B cell (primary cell): ENCODE data around the gene MYOZ2. TPM values are rescaled to one million over a fixed set of nuclear protein-coding genes. Genes with fewer than 3 reads are reported as not detected.

Experiments
- ATAC-seq: fragments of 200-7000 bp; cut with Tn5 transposase; one replicate; pipeline ENCODE4 v1.10.0; 2021; ENCODE audit warnings: low read depth, mild to moderate bottlenecking, moderate number of reproducible peaks, moderate library complexity
- CTCF ChIA-PET: fragments of 350-600 bp; sonication (Branson Sonifier 250); formaldehyde crosslinking; loops from one replicate; lab custom pipeline; 2021; ENCODE audit warnings: antibody characterized with exemption, inconsistent platforms; lab: Charles Lee
- POLR2A ChIA-PET: fragments of 350-600 bp; sonication (Branson Sonifier 250); formaldehyde crosslinking; loops from one replicate; lab custom pipeline; 2021; ENCODE audit warnings: antibody characterized with exemption; lab: Charles Lee
- DNase-seq: peaks from one replicate; pipeline ENCODE4 v3.0.0; 2013
- H2AFZ ChIP-seq: 2 replicates; pipeline ENCODE4 v1.6.1; 2012; ENCODE audit warnings: mild to moderate bottlenecking, low read depth, low read length; ENCODE audit not compliant: insufficient read depth, poor library complexity, severe bottlenecking
- H3K27ac ChIP-seq, 2 donors: 1 replicate in 1 of 2; 2 replicates in 1 of 2; pipeline ENCODE4 v1.5.1; 2012 to 2013; ENCODE audit warnings: low read length in 2 of 2, mild to moderate bottlenecking in 2 of 2, moderate library complexity in 1 of 2
- H3K27me3 ChIP-seq, 4 experiments: fragments of 200-600 bp in 1 of 4; sonication (generic) in 1 of 4; replicated peaks in 1 of 4; 1 replicate in 2 of 4; 2 replicates in 2 of 4; pipeline versions ENCODE4 v1.6.1 to v1.7.0; 2013 to 2016; ENCODE audit warnings: low read length in 3 of 4, mild to moderate bottlenecking in 2 of 4, mixed read lengths in 1 of 4, moderate library complexity in 1 of 4; ENCODE audit not compliant: insufficient read depth in 4 of 4, control insufficient read depth in 3 of 4; ENCODE audit errors: control extremely low read depth in 1 of 4
- H3K36me3 ChIP-seq, 2 experiments: replicated peaks in 1 of 2; 1 replicate in 1 of 2; 2 replicates in 1 of 2; pipeline versions ENCODE4 v1.6.1 to v1.7.1; 2013; ENCODE audit warnings: low read length in 1 of 2; ENCODE audit not compliant: insufficient read depth in 2 of 2, control insufficient read depth in 1 of 2; ENCODE audit errors: control extremely low read depth in 1 of 2, extremely low read depth in 1 of 2
- H3K4me1 ChIP-seq, 2 donors: fragments of 200-600 bp in 1 of 2; sonication (generic) in 1 of 2; 1 replicate in 1 of 2; 2 replicates in 1 of 2; pipeline versions ENCODE4 v1.5.1 to v1.6.1; 2013 to 2017; ENCODE audit warnings: low read length in 2 of 2; ENCODE audit not compliant: control insufficient read depth in 2 of 2, insufficient read depth in 2 of 2
- H3K4me2 ChIP-seq: replicated peaks from 2 replicates; pipeline ENCODE3; 2012; ENCODE audit warnings: mild to moderate bottlenecking, low read depth, low read length; ENCODE audit not compliant: poor library complexity, severe bottlenecking
- H3K4me3 ChIP-seq, 5 experiments: fragments of 200-600 bp in 1 of 5; sonication (generic) in 1 of 5; 1 replicate in 3 of 5; 2 replicates in 2 of 5; pipeline versions ENCODE4 v1.5.1 to v1.7.0; 2011 to 2016; ENCODE audit warnings: low read length in 4 of 5, mild to moderate bottlenecking in 4 of 5, low read depth in 2 of 5, control low read depth in 1 of 5, moderate library complexity in 1 of 5; ENCODE audit not compliant: insufficient read depth in 1 of 5; ENCODE audit errors: control extremely low read depth in 1 of 5, extremely low read depth in 1 of 5
- H3K79me2 ChIP-seq: fragments of 200-600 bp; sonication (generic); one replicate; pipeline ENCODE4 v1.6.0; 2016; ENCODE audit warnings: low read length; ENCODE audit not compliant: control insufficient read depth, insufficient read depth
- H3K9ac ChIP-seq: fragments of 200-600 bp; sonication (generic); 2 replicates; pipeline ENCODE4 v1.6.1; 2017; ENCODE audit warnings: mild to moderate bottlenecking, low read length, moderate library complexity
- H3K9me3 ChIP-seq, 3 donors: one replicate each; pipeline versions ENCODE4 v1.6.1 to v1.7.1; 2013; ENCODE audit warnings: low read length in 2 of 3; ENCODE audit not compliant: control insufficient read depth in 2 of 3, insufficient read depth in 1 of 3; ENCODE audit errors: control extremely low read depth in 1 of 3
- H4K20me1 ChIP-seq: 2 replicates; pipeline ENCODE4 v1.6.0; 2012; ENCODE audit warnings: mild to moderate bottlenecking, low read length; ENCODE audit not compliant: insufficient read depth, control insufficient read depth, poor library complexity, severe bottlenecking
- H3K27ac Mint-ChIP-seq: one replicate; pipeline ENCODE4 v1.8.0; 2021; ENCODE audit warnings: mixed read lengths
- H3K27me3 Mint-ChIP-seq: one replicate; pipeline ENCODE4 v1.8.0; 2021; ENCODE audit warnings: mixed read lengths
- H3K4me1 Mint-ChIP-seq: one replicate; pipeline ENCODE4 v1.8.0; 2021; ENCODE audit warnings: mixed read lengths
- H3K4me3 Mint-ChIP-seq: one replicate; pipeline ENCODE4 v1.8.0; 2021; ENCODE audit warnings: mixed read lengths
- H3K9me3 Mint-ChIP-seq: one replicate; pipeline ENCODE4 v1.8.0; 2022; ENCODE audit warnings: mixed read lengths; ENCODE audit not compliant: insufficient read depth
- EZH2 ChIP-seq: IDR thresholded peaks from 2 replicates; pipeline ENCODE4 v1.6.1; 2012; ENCODE audit warnings: borderline replicate concordance, low read depth, mild to moderate bottlenecking, moderate library complexity, low read length; ENCODE audit not compliant: insufficient read depth, poor library complexity, severe bottlenecking
- WGBS: methylation state at CpG from one replicate; pipeline ENCODE4 v1.1.5; 2013; ENCODE audit warnings: missing lambda C conversion rate; ENCODE audit not compliant: insufficient coverage; 5-methylcytosine and 5-hydroxymethylcytosine counted together
- intact Hi-C: fragments of 100-400 bp; cut with micrococcal nuclease; formaldehyde crosslinking; loops from one replicate; pipeline ENCODE4 v1.10.0; 2022
- polyA plus RNA-seq: library from polyadenylated mRNA; depleted of rRNA; stranded (reverse); fragments of >200 nt; gene quantifications from 2 replicates; pipeline ENCODE4 v1.2.3, GENCODE V29; 2012
- total RNA-seq, 2 donors: library from RNA; stranded (reverse); fragments of 120-200 nt in 1 of 2; gene quantifications; 1 replicate in 1 of 2; 2 replicates in 1 of 2; pipeline versions ENCODE4 v1.2.3 to v1.2.4, GENCODE V29; 2013 to 2022
- TF ChIP-seq, protein P1 (sequence below): fragments of 200-600 bp; IDR thresholded peaks from one replicate; pipeline ENCODE4 v1.8.0; 2022; ENCODE audit warnings: antibody characterized with exemption, mild to moderate bottlenecking

Gene MYOZ2
- total and polyA plus RNA-seq, 2 donors (not counting 1 experiment from before 2014, with no cell fraction given) = not detected

DNA sequence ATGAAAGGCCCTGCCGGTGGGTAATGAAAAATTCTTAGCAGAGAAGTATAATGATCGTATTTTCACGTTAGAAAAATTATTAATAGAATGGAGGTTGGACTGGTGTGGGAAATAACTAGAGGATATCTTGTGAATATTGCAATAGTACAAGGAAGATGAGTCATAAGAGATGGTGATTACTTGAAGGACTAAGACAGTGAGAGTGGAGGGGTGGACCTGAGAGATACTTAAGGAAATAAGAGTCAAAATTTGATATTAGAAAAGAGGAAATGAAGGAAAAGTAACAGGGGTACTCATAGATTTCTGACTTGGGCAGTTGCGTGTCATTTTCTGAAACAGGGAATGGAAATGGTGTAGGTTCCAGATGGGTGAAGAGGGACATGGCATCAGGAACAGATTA, 75.1 kb downstream of the MYOZ2 start:
- H3K9me3 Mint-ChIP-seq = no peaks in the 10 kb centered on the region

DNA sequence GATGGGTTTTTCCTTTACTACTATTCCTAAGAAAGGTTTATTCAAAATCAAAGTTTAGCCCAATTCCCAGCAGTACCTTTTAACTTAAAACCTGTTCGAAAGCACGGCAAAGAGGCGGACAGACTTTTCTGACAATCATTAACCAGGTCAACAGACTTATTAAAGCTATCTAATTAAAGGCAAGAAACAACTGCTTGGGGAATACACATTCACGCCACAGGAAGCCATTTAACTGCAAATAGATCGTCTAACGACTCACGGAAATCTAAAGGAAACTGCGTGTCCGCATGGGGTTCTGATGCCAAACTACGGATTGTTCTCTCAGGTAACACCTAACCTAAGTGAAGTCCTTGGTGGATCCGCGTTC, 76.2 kb downstream of the MYOZ2 start:
- Histone ChIP-seq H3K27me3 (no peaks in the 10 kb centered on the region), H3K36me3 (no peaks in the 10 kb centered on the region), H3K9ac (peak overlapping the region; percentile 80), H2AFZ (peak overlapping the region; percentile 89), H3K27ac (peak overlapping the region; percentile 76 to 81), H4K20me1 (no peaks in the 10 kb centered on the region), H3K4me1 (peaks cover 2 to 15% of the 10 kb centered on the region in 2 donors), H3K79me2 (no peaks in the 10 kb centered on the region), H3K4me3 (peak overlapping the region; percentile 65 to 91 (median 76)), H3K9me3 (no peaks in the 10 kb centered on the region), H3K4me2 (peak overlapping the region; percentile 74)
- 4% methylated on average over 11 of the region's 12 CpGs for WGBS
- TF ChIP-seq, protein P1, sequence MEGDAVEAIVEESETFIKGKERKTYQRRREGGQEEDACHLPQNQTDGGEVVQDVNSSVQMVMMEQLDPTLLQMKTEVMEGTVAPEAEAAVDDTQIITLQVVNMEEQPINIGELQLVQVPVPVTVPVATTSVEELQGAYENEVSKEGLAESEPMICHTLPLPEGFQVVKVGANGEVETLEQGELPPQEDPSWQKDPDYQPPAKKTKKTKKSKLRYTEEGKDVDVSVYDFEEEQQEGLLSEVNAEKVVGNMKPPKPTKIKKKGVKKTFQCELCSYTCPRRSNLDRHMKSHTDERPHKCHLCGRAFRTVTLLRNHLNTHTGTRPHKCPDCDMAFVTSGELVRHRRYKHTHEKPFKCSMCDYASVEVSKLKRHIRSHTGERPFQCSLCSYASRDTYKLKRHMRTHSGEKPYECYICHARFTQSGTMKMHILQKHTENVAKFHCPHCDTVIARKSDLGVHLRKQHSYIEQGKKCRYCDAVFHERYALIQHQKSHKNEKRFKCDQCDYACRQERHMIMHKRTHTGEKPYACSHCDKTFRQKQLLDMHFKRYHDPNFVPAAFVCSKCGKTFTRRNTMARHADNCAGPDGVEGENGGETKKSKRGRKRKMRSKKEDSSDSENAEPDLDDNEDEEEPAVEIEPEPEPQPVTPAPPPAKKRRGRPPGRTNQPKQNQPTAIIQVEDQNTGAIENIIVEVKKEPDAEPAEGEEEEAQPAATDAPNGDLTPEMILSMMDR = no peak
- no peak for TF ChIP-seq EZH2
- ATAC-seq = peak; percentile 8
- intact Hi-C loops = loop anchor here (1.0 to 5.0 kb wide), 11 partner anchors 70 to 934 kb away; partner anchors contain the start of genes METTL14, PDE5A and SEC24D
- Mint-ChIP-seq H3K27me3 (no peaks in the 10 kb centered on the region), H3K27ac (peak overlapping the region; percentile 96), H3K9me3 (no peaks in the 10 kb centered on the region), H3K4me3 (peak overlapping the region; percentile 95), H3K4me1 (peaks cover 42% of the 10 kb centered on the region)
- DNase-seq = no peak
- CTCF ChIA-PET = interaction anchor here (1.4 to 2.3 kb wide), 3 partner anchors 124 to 243 kb away, joined by 6 to 16 read pairs (median 10); no protein-coding TSS in a partner anchor
- POLR2A ChIA-PET = interaction anchor here (2.2 kb wide), 1 partner anchor 88 kb away, joined by 16 read pairs; a partner anchor contains a TSS

More for the DNA sequence above, 75.1 kb downstream of the MYOZ2 start:
- Histone ChIP-seq H3K27me3 (no peaks in the 10 kb centered on the region), H3K4me1 (peaks cover 2 to 15% of the 10 kb centered on the region in 2 donors), H3K27ac (no peak overlapping the region), H3K9me3 (no peaks in the 10 kb centered on the region), H3K4me2 (no peak overlapping the region), H3K4me3 (no peak overlapping the region), H3K79me2 (no peaks in the 10 kb centered on the region), H3K9ac (no peak overlapping the region), H4K20me1 (no peaks in the 10 kb centered on the region), H3K36me3 (no peaks in the 10 kb centered on the region), H2AFZ (no peak overlapping the region)
- DNase-seq = no peak
- no peak for TF ChIP-seq EZH2
- TF ChIP-seq, protein P1 = no peak
- no peaks in the 10 kb centered on the region for H3K27me3 Mint-ChIP-seq
- POLR2A ChIA-PET = no interaction called here
- ATAC-seq = no peak
- peak overlapping the region; percentile 32 for H3K27ac Mint-ChIP-seq
- CTCF ChIA-PET = no interaction called here
- H3K4me1 Mint-ChIP-seq = peaks cover 50% of the 10 kb centered on the region
- WGBS = 98% methylated on average over 4 of the region's 4 CpGs
- intact Hi-C loops = loop anchor here (5.0 kb wide), 5 partner anchors 68 to 618 kb away; partner anchors contain the start of genes METTL14 and SEC24D
- peak overlapping the region; percentile 95 for H3K4me3 Mint-ChIP-seq
